ENCODE data around the gene GPR25.

Gene GPR25

GRCh38 chr1:200880212-200880611, 7.4 kb downstream of the GPR25 start:
- Histone ChIP-seq H3K4me2 (ENCODE audit: low read length) (no peak overlapping the region), H3K4me3 (ENCODE audit: low read length) (no peak overlapping the region), H3K27me3 (ENCODE audit: control insufficient read depth, low read length) (peaks cover 37% of the 10 kb centered on the region), H4K20me1 (ENCODE audit: control insufficient read depth, insufficient read depth, low read depth, low read length) (no peaks in the 10 kb centered on the region; the same call in 1 of the 2 replicates), H3K79me2 (ENCODE audit: control insufficient read depth, low read length) (no peaks in the 10 kb centered on the region), H3K9me2 (replicated peaks; ENCODE audit: control insufficient read depth, low read length) (no peaks in the 10 kb centered on the region), H3K9me3 (ENCODE audit: control insufficient read depth, insufficient read depth, low read length) (no peaks in the 10 kb centered on the region), H3F3A (ENCODE audit: control insufficient read depth, insufficient read depth) (no peaks in the 10 kb centered on the region), H3K36me3 (ENCODE audit: control insufficient read depth, low read length) (no peaks in the 10 kb centered on the region), H3K4me1 (ENCODE audit: control insufficient read depth, low read length) (no peaks in the 10 kb centered on the region), H3K27ac (ENCODE audit: low read depth, low read length) (no peak overlapping the region)
- TF ChIP-seq EZH2phosphoT487 (IDR thresholded peaks at IDR 0.05; ENCODE audit: borderline replicate concordance, low read length): no peak
- no peak for TF ChIP-seq CTCF (IDR thresholded peaks at IDR 0.05; ENCODE audit: low read depth, low read length, poor library complexity, severe bottlenecking)

- Histone ChIP-seq H3K4me1 (ENCODE audit: control insufficient read depth, low read length) (peaks cover 6% of the 10 kb centered on the region), H3K9me2 (replicated peaks; ENCODE audit: control insufficient read depth, low read length) (no peaks in the 10 kb centered on the region), H4K20me1 (ENCODE audit: control insufficient read depth, insufficient read depth, low read depth, low read length) (no peaks in the 10 kb centered on the region), H3K79me2 (ENCODE audit: control insufficient read depth, low read length) (no peaks in the 10 kb centered on the region), H3K27me3 (ENCODE audit: control insufficient read depth, low read length) (peaks cover 33% of the 10 kb centered on the region), H3K27ac (ENCODE audit: low read depth, low read length) (no peak overlapping the region), H3K4me3 (ENCODE audit: low read length) (no peak overlapping the region), H3F3A (ENCODE audit: control insufficient read depth, insufficient read depth) (no peaks in the 10 kb centered on the region), H3K9me3 (ENCODE audit: control insufficient read depth, insufficient read depth, low read length) (no peaks in the 10 kb centered on the region), H3K36me3 (ENCODE audit: control insufficient read depth, low read length) (no peaks in the 10 kb centered on the region), H3K4me2 (ENCODE audit: low read length) (no peak overlapping the region)
- TF ChIP-seq CTCF (IDR thresholded peaks at IDR 0.05; ENCODE audit: low read depth, low read length, poor library complexity, severe bottlenecking): no peak
- TF ChIP-seq EZH2phosphoT487 (IDR thresholded peaks at IDR 0.05; ENCODE audit: borderline replicate concordance, low read length): no peak
Observed at GRCh38 chr1:200883118-200883517, 10.3 kb downstream of the GPR25 start.

GRCh38 chr1:200885623-200886402, 13.0 kb downstream of the GPR25 start:
- H3K4me1 ChIP-seq (ENCODE audit: control insufficient read depth, low read length): peaks cover 16% of the 10 kb centered on the region
- no peaks in the 10 kb centered on the region for H3K9me2 ChIP-seq (replicated peaks; ENCODE audit: control insufficient read depth, low read length)
- H3K36me3 ChIP-seq (ENCODE audit: control insufficient read depth, low read length): no peaks in the 10 kb centered on the region
- H3K4me2 ChIP-seq (ENCODE audit: low read length): no peak overlapping the region
- no peaks in the 10 kb centered on the region for H3F3A ChIP-seq (ENCODE audit: control insufficient read depth, insufficient read depth)
- H3K4me3 ChIP-seq (ENCODE audit: low read length): no peak overlapping the region
- H3K27ac ChIP-seq (ENCODE audit: low read depth, low read length): no peak overlapping the region
- no peaks in the 10 kb centered on the region for H3K79me2 ChIP-seq (ENCODE audit: control insufficient read depth, low read length)
- no peak for TF ChIP-seq CTCF (IDR thresholded peaks at IDR 0.05; ENCODE audit: low read depth, low read length, poor library complexity, severe bottlenecking)
- no peak for TF ChIP-seq EZH2phosphoT487 (IDR thresholded peaks at IDR 0.05; ENCODE audit: borderline replicate concordance, low read length)
- no peaks in the 10 kb centered on the region for H3K9me3 ChIP-seq (ENCODE audit: control insufficient read depth, insufficient read depth, low read length)
- H3K27me3 ChIP-seq (ENCODE audit: control insufficient read depth, low read length): peaks cover 43% of the 10 kb centered on the region
- no peaks in the 10 kb centered on the region for H4K20me1 ChIP-seq (ENCODE audit: control insufficient read depth, insufficient read depth, low read depth, low read length)

Data from DOHH2 (cell line).